Caki2 (cell line): ENCODE measurements around the gene TEX30. TPM values are rescaled to one million over a fixed set of nuclear protein-coding genes. Genes with fewer than 3 reads are reported as not detected.
"Not testable (repeated sequence)": the region's sequence is repeated elsewhere in the genome, so short reads cannot be mapped to it uniquely, and the experiment has no call there.

Experiments used
- DNase-seq: peaks from one replicate; pipeline ENCODE4 v3.0.0-alpha.2; 2015; ENCODE audit warnings: low read depth
- in situ Hi-C: cut with HindIII; loops from 2 replicates; pipeline ENCODE4 v1.10.0; 2016; ENCODE audit warnings: low sequenced_read_pairs, low pct_unique_long_range_greater_than_20kb, mixed read lengths
- total RNA-seq: library from RNA; depleted of rRNA; stranded (reverse); fragments of >200 nt; shearing (Covaris generic); gene quantifications from 2 replicates; pipeline ENCODE4 v1.2.3, GENCODE V29; 2014; ENCODE audit warnings: low replicate concordance

TEX30 gene
- total RNA-seq, 1 experiment from 2014 or later, result 34.7 TPM

GRCh38 chr13:102784483-102784882 lies 10.9 kb upstream of the TEX30 start:
- no peak for DNase-seq
- in situ Hi-C loops, result no loop called here

GRCh38 chr13:102781591-102781990 lies 8.0 kb upstream of the TEX30 start:
- in situ Hi-C loops, result no loop called here
- DNase-seq, result no peak

GRCh38 chr13:102780656-102781055 lies 7.1 kb upstream of the TEX30 start:
- in situ Hi-C loops, DNase-seq: not testable (repeated sequence)

- in situ Hi-C loops, result no loop called here
- no peak for DNase-seq
These were observed 6.0 kb upstream of the TEX30 start for GRCh38 chr13:102779436-102780159.

- DNase-seq, result no peak
- in situ Hi-C loops, result no loop called here
These were observed 4.2 kb upstream of the TEX30 start for GRCh38 chr13:102777736-102778135.

- in situ Hi-C loops, result no loop called here
- no peak for DNase-seq
These were observed 2.7 kb upstream of the TEX30 start for GRCh38 chr13:102776271-102776670.

GRCh38 chr13:102774591-102775520 lies 1.3 kb upstream of the TEX30 start:
- in situ Hi-C loops, result no loop called here
- no peak for DNase-seq

- in situ Hi-C loops, result no loop called here
- DNase-seq, result no peak
These were observed 605 bp upstream of the TEX30 start for GRCh38 chr13:102774214-102774568.

GRCh38 chr13:102772042-102772425 lies 1.6 kb downstream of the TEX30 start:
- no peak for DNase-seq
- in situ Hi-C loops, result no loop called here

GRCh38 chr13:102771298-102772041 lies 2.1 kb downstream of the TEX30 start:
- in situ Hi-C loops, result no loop called here
- no peak for DNase-seq

- no peak for DNase-seq
- in situ Hi-C loops, result no loop called here
These were observed 3.2 kb downstream of the TEX30 start for GRCh38 chr13:102770435-102770834.

GRCh38 chr13:102769679-102770078 lies 3.9 kb downstream of the TEX30 start:
- no peak for DNase-seq
- in situ Hi-C loops, result no loop called here

GRCh38 chr13:102768909-102769308 lies 4.7 kb downstream of the TEX30 start:
- no peak for DNase-seq
- in situ Hi-C loops, result no loop called here

GRCh38 chr13:102763741-102764140 lies 9.8 kb downstream of the TEX30 start:
- DNase-seq, result no peak
- in situ Hi-C loops, result no loop called here

- in situ Hi-C loops, result no loop called here
- no peak for DNase-seq
These were observed 12.5 kb downstream of the TEX30 start for GRCh38 chr13:102761071-102761470.

- in situ Hi-C loops, result no loop called here
- DNase-seq, result no peak
These were observed 14.7 kb downstream of the TEX30 start for GRCh38 chr13:102758842-102759241.

GRCh38 chr13:102757006-102757405 lies 16.6 kb downstream of the TEX30 start:
- in situ Hi-C loops, result no loop called here
- no peak for DNase-seq

- no peak for DNase-seq
- in situ Hi-C loops, result no loop called here
These were observed 21.7 kb downstream of the TEX30 start for GRCh38 chr13:102751886-102752285.

- DNase-seq, result no peak
- in situ Hi-C loops, result no loop called here
These were observed 31.1 kb downstream of the TEX30 start for GRCh38 chr13:102742506-102742905.
